HG02970 (cell line): Measurements from ENCODE around the gene HIP1R.

ENCODE experiments used
- ATAC-seq: cut with Tn5 transposase; IDR thresholded peaks from one replicate; pipeline ENCODE4 v1.9.1; 2021; ENCODE audit warnings: mild to moderate bottlenecking, moderate library complexity, moderate number of reproducible peaks; ENCODE audit not compliant: unreplicated experiment, low FRiP score

Gene HIP1R

GRCh38 chr12:122830517-122831214, 4.6 kb upstream of the HIP1R start:
- no peak for ATAC-seq

GRCh38 chr12:122834104-122834920, 945 bp upstream of the HIP1R start:
- no peak for ATAC-seq

GRCh38 chr12:122835750-122836026, 431 bp downstream of the HIP1R start:
- no peak for ATAC-seq

- no peak for ATAC-seq
Measured at GRCh38 chr12:122836027-122836921, 1.0 kb downstream of the HIP1R start.

GRCh38 chr12:122837306-122838265, 2.3 kb downstream of the HIP1R start:
- no peak for ATAC-seq

GRCh38 chr12:122838841-122839240, 3.6 kb downstream of the HIP1R start:
- ATAC-seq, result no peak

GRCh38 chr12:122839907-122840554, 4.8 kb downstream of the HIP1R start:
- ATAC-seq, result no peak

GRCh38 chr12:122840580-122841513, 5.6 kb downstream of the HIP1R start:
- ATAC-seq, result no peak

- no peak for ATAC-seq
Measured at GRCh38 chr12:122841544-122842321, 6.5 kb downstream of the HIP1R start.

- ATAC-seq, result no peak
Measured at GRCh38 chr12:122842505-122843405, 7.5 kb downstream of the HIP1R start.

GRCh38 chr12:122843455-122843854, 8.2 kb downstream of the HIP1R start:
- no peak for ATAC-seq

GRCh38 chr12:122844366-122844971, 9.2 kb downstream of the HIP1R start:
- no peak for ATAC-seq

- ATAC-seq, result no peak
Measured at GRCh38 chr12:122845041-122845864, 10.0 kb downstream of the HIP1R start.

- no peak for ATAC-seq
Measured at GRCh38 chr12:122845865-122846621, 10.8 kb downstream of the HIP1R start.
